AG10803 (cell line): ENCODE data around the gene PPP1R3G.
"Not testable (repeated sequence)": the region's sequence is repeated elsewhere in the genome, so short reads cannot be mapped to it uniquely, and the experiment has no call there.

Source experiments
- DNase-seq: peaks from one replicate; pipeline ENCODE4 v3.0.0; 2010; ENCODE audit warnings: low read depth
- H3K4me3 ChIP-seq: 2 replicates; pipeline ENCODE4 v1.5.1; 2011; ENCODE audit warnings: mild to moderate bottlenecking, low read length, control low read depth
- CTCF ChIP-seq: conservative IDR thresholded peaks from 2 replicates; pipeline ENCODE4 v1.5.1; 2011; ENCODE audit warnings: mild to moderate bottlenecking, low read length, control low read depth, inconsistent platforms

The PPP1R3G gene

GRCh38 chr6:5116243-5116991 is 31.3 kb downstream of the PPP1R3G start:
- H3K4me3 ChIP-seq, result no peak overlapping the region
- DNase-seq, result no peak
- TF ChIP-seq CTCF, result no peak

GRCh38 chr6:5119090-5119951 is 34.2 kb downstream of the PPP1R3G start:
- DNase-seq, result no peak
- TF ChIP-seq CTCF, result no peak
- H3K4me3 ChIP-seq, result no peak overlapping the region

DNA sequence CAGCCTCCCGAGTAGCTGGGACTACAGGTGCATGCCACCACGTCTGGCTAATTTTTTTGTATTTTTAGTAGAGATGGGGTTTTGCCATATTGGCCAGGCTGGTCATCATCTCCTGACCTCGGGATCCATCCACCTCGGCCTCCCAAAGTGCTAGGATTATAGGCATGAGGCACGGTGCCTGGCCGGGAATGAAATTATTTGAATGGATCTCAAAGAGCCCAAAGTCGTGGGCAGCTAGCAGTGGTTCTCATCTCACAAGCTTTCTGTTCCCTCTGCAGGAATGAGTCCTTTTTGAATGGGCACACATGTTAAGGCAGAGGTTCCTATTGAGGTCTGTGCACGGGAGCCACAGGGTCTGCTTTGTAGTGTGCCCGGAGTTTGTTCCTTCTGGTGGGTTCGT is 34.9 kb downstream of the PPP1R3G start:
- no peak overlapping the region for H3K4me3 ChIP-seq
- no peak for DNase-seq
- TF ChIP-seq CTCF, result no peak

GRCh38 chr6:5120543-5120942 is 35.4 kb downstream of the PPP1R3G start:
- DNase-seq, H3K4me3 ChIP-seq: not testable (repeated sequence)

GRCh38 chr6:5121479-5121878 is 36.3 kb downstream of the PPP1R3G start:
- no peak for DNase-seq
- no peak for TF ChIP-seq CTCF

DNA sequence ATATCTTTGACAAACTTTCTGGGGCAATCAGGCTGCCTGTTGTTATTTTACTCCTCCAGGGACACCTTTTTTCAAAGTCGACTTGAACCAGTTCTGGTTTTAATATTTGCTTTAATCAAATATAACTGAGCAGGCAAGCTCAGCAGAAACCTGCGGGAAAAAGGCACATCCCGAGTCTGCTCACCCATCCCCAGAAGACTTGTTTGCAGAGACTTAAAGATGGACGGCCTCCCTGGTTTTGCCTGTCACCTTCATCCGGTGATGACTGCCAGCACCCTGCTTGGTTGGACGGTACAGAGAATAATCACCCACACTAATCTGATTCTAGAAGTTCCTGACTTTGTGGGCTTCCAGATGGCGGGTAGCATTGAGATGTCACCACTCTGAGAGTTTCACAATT is 36.8 kb downstream of the PPP1R3G start:
- H3K4me3 ChIP-seq, result no peak overlapping the region
- DNase-seq, result no peak
- TF ChIP-seq CTCF, result no peak

More at GRCh38 chr6:5121479-5121878, 36.3 kb downstream of the PPP1R3G start:
- H3K4me3 ChIP-seq, result no peak overlapping the region

DNA sequence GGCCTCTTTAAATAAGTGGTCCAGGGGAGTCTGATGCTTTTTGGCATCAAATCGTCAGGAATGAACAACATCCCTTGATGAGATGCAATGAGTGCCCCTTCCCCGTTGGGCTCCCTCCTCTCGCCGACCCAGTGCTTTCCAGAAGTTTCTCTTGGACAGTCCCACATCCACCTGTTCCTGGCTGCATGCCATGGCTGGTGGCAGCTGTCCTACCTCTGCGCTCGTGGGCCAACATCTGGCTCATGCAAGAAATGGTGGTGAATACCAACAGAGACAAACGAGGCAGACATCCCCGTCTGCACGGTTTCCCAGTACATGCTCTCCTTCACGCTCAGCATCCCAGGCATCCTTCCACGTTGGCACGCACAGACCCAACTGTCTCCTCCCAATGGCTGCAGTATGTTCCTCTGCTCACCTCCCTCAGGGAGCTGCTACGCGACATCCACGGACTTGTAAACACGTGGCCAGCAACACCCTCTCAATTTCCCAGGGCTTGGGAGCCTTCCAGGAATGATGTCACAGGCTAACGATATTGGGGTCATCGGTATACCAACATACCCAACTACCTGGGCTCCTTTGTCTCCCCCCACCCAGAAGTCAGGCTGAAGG is 37.5 kb downstream of the PPP1R3G start:
- DNase-seq, result no peak
- no peak for TF ChIP-seq CTCF
- no peak overlapping the region for H3K4me3 ChIP-seq
